ENCODE results near the gene CAPZB. TPM values are rescaled to one million over a fixed set of nuclear protein-coding genes. Genes with fewer than 3 reads are reported as not detected.

The CAPZB gene
- total and polyA plus RNA-seq, 7 donors: 128 to 454 (median 214) TPM

- TF ChIP-seq CTCF (IDR thresholded peaks at IDR 0.05) (no peak), POLR2AphosphoS5 (IDR thresholded peaks at IDR 0.05) (no peak), EP300 (IDR thresholded peaks at IDR 0.05) (no peak), POLR2A (IDR thresholded peaks at IDR 0.05) (no peak)
- Histone ChIP-seq H3K27me3 (no peaks in the 10 kb centered on the region), H3K36me3 (no peaks in the 10 kb centered on the region), H3K4me1 (peaks cover 0 to 100% (median 96%) of the 10 kb centered on the region in 4 donors), H3K27ac (peak overlapping the region; percentile 85 to 98 (median 91)), H3K4me3 (no peak overlapping the region), H3K9me3 (no peaks in the 10 kb centered on the region)
- no peak for DNase-seq
- WGBS, 2 donors: 87 to 92% methylated on average over 13 of the region's 13 CpGs
- intact Hi-C loops (cut with DNase I): no loop called here
These were observed 35.7 kb downstream of the CAPZB start for GRCh38 chr1:19449454-19450228.

GRCh38 chr1:19448491-19449439, 36.6 kb downstream of the CAPZB start:
- Histone ChIP-seq H3K36me3 (no peaks in the 10 kb centered on the region), H3K27ac (peak overlapping the region; percentile 85 to 98 (median 91)), H3K9me3 (no peaks in the 10 kb centered on the region), H3K4me1 (peaks cover 0 to 100% (median 96%) of the 10 kb centered on the region in 4 donors), H3K4me3 (no peak overlapping the region), H3K27me3 (no peaks in the 10 kb centered on the region)
- intact Hi-C loops (cut with DNase I): no loop called here
- WGBS, 2 donors: 58 to 78% methylated on average over 19 of the region's 19 CpGs
- DNase-seq: peak; percentile 93
- peak; percentile 71 to 88 (median 86) for TF ChIP-seq POLR2AphosphoS5 (IDR thresholded peaks at IDR 0.05)
- TF ChIP-seq EP300 (IDR thresholded peaks at IDR 0.05): peak; percentile 47 to 69 (median 60)
- TF ChIP-seq CTCF (IDR thresholded peaks at IDR 0.05): no peak
- no peak for TF ChIP-seq POLR2A (IDR thresholded peaks at IDR 0.05)

- TF ChIP-seq POLR2A (IDR thresholded peaks at IDR 0.05): no peak
- TF ChIP-seq CTCF (IDR thresholded peaks at IDR 0.05): no peak
- TF ChIP-seq POLR2AphosphoS5 (IDR thresholded peaks at IDR 0.05): no peak
- TF ChIP-seq EP300 (IDR thresholded peaks at IDR 0.05): no peak
- no peaks in the 10 kb centered on the region for H3K9me3 ChIP-seq
- no peaks in the 10 kb centered on the region for H3K27me3 ChIP-seq
- H3K36me3 ChIP-seq: no peaks in the 10 kb centered on the region
- H3K4me1 ChIP-seq: peaks cover 0 to 100% (median 96%) of the 10 kb centered on the region in 4 donors
- H3K27ac ChIP-seq: peak overlapping the region; percentile 85 to 98 (median 91)
- no peak for DNase-seq
- H3K4me3 ChIP-seq: no peak overlapping the region
- intact Hi-C loops (cut with DNase I): no loop called here
- WGBS, 2 donors: 72 to 85% methylated on average over 9 of the region's 9 CpGs
These were observed 37.8 kb downstream of the CAPZB start for GRCh38 chr1:19447550-19447949.

- 62% methylated on average over 13 of the region's 13 CpGs for WGBS, 2 donors
- Histone ChIP-seq H3K36me3 (no peaks in the 10 kb centered on the region), H3K4me3 (no peak overlapping the region), H3K4me1 (peaks cover 0 to 100% (median 96%) of the 10 kb centered on the region in 4 donors), H3K27me3 (no peaks in the 10 kb centered on the region), H3K27ac (peak overlapping the region; percentile 85 to 98 (median 91)), H3K9me3 (no peaks in the 10 kb centered on the region)
- no peak for TF ChIP-seq EP300 (IDR thresholded peaks at IDR 0.05)
- peak in 2 of 4 donors; percentile 3 to 12 for TF ChIP-seq POLR2AphosphoS5 (IDR thresholded peaks at IDR 0.05)
- TF ChIP-seq CTCF (IDR thresholded peaks at IDR 0.05): peak in 2 of 4 experiments; percentile 17 to 55
- no peak for TF ChIP-seq POLR2A (IDR thresholded peaks at IDR 0.05)
- DNase-seq: no peak
- intact Hi-C loops (cut with DNase I): no loop called here
These were observed 39.7 kb downstream of the CAPZB start for GRCh38 chr1:19445417-19446342.

All from sigmoid colon (tissue), 7 donors.